ENCODE measurements around the gene PCOLCE2. TPM values are rescaled to one million over a fixed set of nuclear protein-coding genes. Genes with fewer than 3 reads are reported as not detected.

The PCOLCE2 gene
- total RNA-seq, 1 experiment from 2014 or later = 14.6 TPM

- BruUV-seq (replicated peaks) = no TSS peak
- H3K4me1 ChIP-seq (ENCODE audit: control insufficient read depth, insufficient read depth, low read length) = no peaks in the 10 kb centered on the region
- POLR2A ChIA-PET = no interaction called here
- H3K9me3 ChIP-seq (ENCODE audit: control insufficient read depth, insufficient read depth, low read depth, low read length) = no peaks in the 10 kb centered on the region
- CTCF ChIA-PET = no interaction called here
- in situ Hi-C loops (cut with HindIII; ENCODE audit: low pct_unique_long_range_greater_than_20kb, low sequenced_read_pairs) (no loop called here), intact Hi-C loops (cut with micrococcal nuclease; ENCODE audit: unreplicated experiment) (no loop called here)
- H3K27ac ChIP-seq (ENCODE audit: low read length) = no peak overlapping the region
- ATAC-seq (no peak), DNase-seq (ENCODE audit: low read depth, low spot score) (no peak)
- TF ChIP-seq, protein P1, sequence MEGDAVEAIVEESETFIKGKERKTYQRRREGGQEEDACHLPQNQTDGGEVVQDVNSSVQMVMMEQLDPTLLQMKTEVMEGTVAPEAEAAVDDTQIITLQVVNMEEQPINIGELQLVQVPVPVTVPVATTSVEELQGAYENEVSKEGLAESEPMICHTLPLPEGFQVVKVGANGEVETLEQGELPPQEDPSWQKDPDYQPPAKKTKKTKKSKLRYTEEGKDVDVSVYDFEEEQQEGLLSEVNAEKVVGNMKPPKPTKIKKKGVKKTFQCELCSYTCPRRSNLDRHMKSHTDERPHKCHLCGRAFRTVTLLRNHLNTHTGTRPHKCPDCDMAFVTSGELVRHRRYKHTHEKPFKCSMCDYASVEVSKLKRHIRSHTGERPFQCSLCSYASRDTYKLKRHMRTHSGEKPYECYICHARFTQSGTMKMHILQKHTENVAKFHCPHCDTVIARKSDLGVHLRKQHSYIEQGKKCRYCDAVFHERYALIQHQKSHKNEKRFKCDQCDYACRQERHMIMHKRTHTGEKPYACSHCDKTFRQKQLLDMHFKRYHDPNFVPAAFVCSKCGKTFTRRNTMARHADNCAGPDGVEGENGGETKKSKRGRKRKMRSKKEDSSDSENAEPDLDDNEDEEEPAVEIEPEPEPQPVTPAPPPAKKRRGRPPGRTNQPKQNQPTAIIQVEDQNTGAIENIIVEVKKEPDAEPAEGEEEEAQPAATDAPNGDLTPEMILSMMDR (IDR thresholded peaks at IDR 0.05) = no peak
- TF ChIP-seq SIN3A (IDR thresholded peaks at IDR 0.05; ENCODE audit: borderline replicate concordance, insufficient read depth, low read depth, low read length) = no peak
- no peak for TF ChIP-seq TCF7L2 (IDR thresholded peaks at IDR 0.05; ENCODE audit: low read depth, low read length)
- no peak for TF ChIP-seq POLR2AphosphoS5 (IDR thresholded peaks at IDR 0.05; ENCODE audit: low read depth, low read length)
- no peak for TF ChIP-seq REST (IDR thresholded peaks at IDR 0.05; ENCODE audit: insufficient read depth in 1 of 2, low read depth in 2 of 2, low read length in 1 of 2)
- H3K4me3 ChIP-seq (ENCODE audit: low read depth in 2 of 2, low read length in 2 of 2) = no peak overlapping the region
- H3K27me3 ChIP-seq (ENCODE audit: control insufficient read depth, insufficient read depth, low read length) = no peaks in the 10 kb centered on the region
- no peaks in the 10 kb centered on the region for H3K36me3 ChIP-seq (ENCODE audit: control insufficient read depth, insufficient read depth, low read length)
These were observed 110.3 kb downstream of the PCOLCE2 start for GRCh38 chr3:142778541-142778940.

GRCh38 chr3:142777927-142778326 lies 111.0 kb downstream of the PCOLCE2 start:
- intact Hi-C loops (cut with micrococcal nuclease; ENCODE audit: unreplicated experiment) = no loop called here
- H3K27me3 ChIP-seq (ENCODE audit: control insufficient read depth, insufficient read depth, low read length) = no peaks in the 10 kb centered on the region
- ATAC-seq = no peak
- TF ChIP-seq, protein P1 (IDR thresholded peaks at IDR 0.05) = no peak
- no peak for TF ChIP-seq TCF7L2 (IDR thresholded peaks at IDR 0.05; ENCODE audit: low read depth, low read length)
- TF ChIP-seq REST (IDR thresholded peaks at IDR 0.05; ENCODE audit: insufficient read depth in 1 of 2, low read depth in 2 of 2, low read length in 1 of 2) = no peak
- no peak for TF ChIP-seq SIN3A (IDR thresholded peaks at IDR 0.05; ENCODE audit: borderline replicate concordance, insufficient read depth, low read depth, low read length)
- no peak for TF ChIP-seq POLR2AphosphoS5 (IDR thresholded peaks at IDR 0.05; ENCODE audit: low read depth, low read length)
- in situ Hi-C loops (cut with HindIII; ENCODE audit: low pct_unique_long_range_greater_than_20kb, low sequenced_read_pairs) = no loop called here
- H3K36me3 ChIP-seq (ENCODE audit: control insufficient read depth, insufficient read depth, low read length) = no peaks in the 10 kb centered on the region
- H3K27ac ChIP-seq (ENCODE audit: low read length) = no peak overlapping the region
- no TSS peak for BruUV-seq (replicated peaks)
- H3K4me3 ChIP-seq (ENCODE audit: low read depth in 2 of 2, low read length in 2 of 2) = no peak overlapping the region
- CTCF ChIA-PET = no interaction called here
- DNase-seq (ENCODE audit: low read depth, low spot score) = no peak
- no peaks in the 10 kb centered on the region for H3K9me3 ChIP-seq (ENCODE audit: control insufficient read depth, insufficient read depth, low read depth, low read length)
- no peaks in the 10 kb centered on the region for H3K4me1 ChIP-seq (ENCODE audit: control insufficient read depth, insufficient read depth, low read length)
- POLR2A ChIA-PET = no interaction called here
